ENCODE results near the gene ABHD1.

GRCh38 chr2:27149570-27150405 is 26.2 kb downstream of the ABHD1 start:
- TF ChIP-seq POLR2AphosphoS5 (IDR thresholded peaks at IDR 0.05) (no peak), POLR2A (IDR thresholded peaks at IDR 0.05; ENCODE audit: low read depth) (no peak), EP300 (IDR thresholded peaks at IDR 0.05) (no peak)
- TF ChIP-seq, protein P1, sequence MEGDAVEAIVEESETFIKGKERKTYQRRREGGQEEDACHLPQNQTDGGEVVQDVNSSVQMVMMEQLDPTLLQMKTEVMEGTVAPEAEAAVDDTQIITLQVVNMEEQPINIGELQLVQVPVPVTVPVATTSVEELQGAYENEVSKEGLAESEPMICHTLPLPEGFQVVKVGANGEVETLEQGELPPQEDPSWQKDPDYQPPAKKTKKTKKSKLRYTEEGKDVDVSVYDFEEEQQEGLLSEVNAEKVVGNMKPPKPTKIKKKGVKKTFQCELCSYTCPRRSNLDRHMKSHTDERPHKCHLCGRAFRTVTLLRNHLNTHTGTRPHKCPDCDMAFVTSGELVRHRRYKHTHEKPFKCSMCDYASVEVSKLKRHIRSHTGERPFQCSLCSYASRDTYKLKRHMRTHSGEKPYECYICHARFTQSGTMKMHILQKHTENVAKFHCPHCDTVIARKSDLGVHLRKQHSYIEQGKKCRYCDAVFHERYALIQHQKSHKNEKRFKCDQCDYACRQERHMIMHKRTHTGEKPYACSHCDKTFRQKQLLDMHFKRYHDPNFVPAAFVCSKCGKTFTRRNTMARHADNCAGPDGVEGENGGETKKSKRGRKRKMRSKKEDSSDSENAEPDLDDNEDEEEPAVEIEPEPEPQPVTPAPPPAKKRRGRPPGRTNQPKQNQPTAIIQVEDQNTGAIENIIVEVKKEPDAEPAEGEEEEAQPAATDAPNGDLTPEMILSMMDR (IDR thresholded peaks at IDR 0.05), result no peak
